ENCODE data around the gene PRDM16.

PRDM16 gene

GRCh38 chr1:3461238-3461933 lies 392.4 kb downstream of the PRDM16 start:
- DNase-seq: no peak

- DNase-seq: no peak
Observed at GRCh38 chr1:3461934-3462275, 392.9 kb downstream of the PRDM16 start.

- no peak for DNase-seq
Observed at GRCh38 chr1:3462356-3463012, 393.5 kb downstream of the PRDM16 start.

GRCh38 chr1:3463013-3463385 lies 394.0 kb downstream of the PRDM16 start:
- no peak for DNase-seq

GRCh38 chr1:3463408-3463863 lies 394.4 kb downstream of the PRDM16 start:
- DNase-seq: no peak

GRCh38 chr1:3463891-3464648 lies 395.1 kb downstream of the PRDM16 start:
- no peak for DNase-seq

- no peak for DNase-seq
Observed at GRCh38 chr1:3464649-3465025, 395.6 kb downstream of the PRDM16 start.

GRCh38 chr1:3465091-3465934 lies 396.3 kb downstream of the PRDM16 start:
- DNase-seq: no peak

- DNase-seq: no peak
Observed at GRCh38 chr1:3465935-3466321, 396.9 kb downstream of the PRDM16 start.

- no peak for DNase-seq
Observed at GRCh38 chr1:3466366-3467075, 397.5 kb downstream of the PRDM16 start.

GRCh38 chr1:3467096-3468036 lies 398.4 kb downstream of the PRDM16 start:
- no peak for DNase-seq

- DNase-seq: no peak
Observed at GRCh38 chr1:3468236-3469103, 399.5 kb downstream of the PRDM16 start.

GRCh38 chr1:3469104-3469848 lies 400.3 kb downstream of the PRDM16 start:
- DNase-seq: no peak

- DNase-seq: no peak
Observed at GRCh38 chr1:3469849-3470649, 401.0 kb downstream of the PRDM16 start.

- DNase-seq: no peak
Observed at GRCh38 chr1:3470650-3471355, 401.8 kb downstream of the PRDM16 start.

GRCh38 chr1:3471356-3472087 lies 402.5 kb downstream of the PRDM16 start:
- no peak for DNase-seq

All from DMS79 treated with DMSO at 0.1 percent for 48 hours (cell line).